H9 (cell line): Measurements from ENCODE around the gene GNL3. TPM values are rescaled to one million over a fixed set of nuclear protein-coding genes. Genes with fewer than 3 reads are reported as not detected.

Experiments used
- DNase-seq: peaks from one replicate; pipeline ENCODE4 v3.0.0-alpha.2; 2017
- H2AFZ ChIP-seq: one replicate; pipeline ENCODE4 v1.6.1; 2013; ENCODE audit warnings: mild to moderate bottlenecking, low read length, control low read depth, moderate library complexity
- H2AK5ac ChIP-seq: 2 replicates; pipeline ENCODE4 v1.6.1; 2013; ENCODE audit warnings: low read length, control low read depth, mixed read lengths; ENCODE audit not compliant: insufficient read length
- H2BK120ac ChIP-seq: one replicate; pipeline ENCODE4 v1.6.1; 2013; ENCODE audit warnings: low read depth, mild to moderate bottlenecking, low read length, control low read depth, inconsistent platforms; ENCODE audit not compliant: poor library complexity, severe bottlenecking
- H2BK12ac ChIP-seq: 2 replicates; pipeline ENCODE4 v1.6.1; 2013; ENCODE audit warnings: low read length, control low read depth, mixed read lengths, low read depth; ENCODE audit not compliant: insufficient read length
- H2BK15ac ChIP-seq: 2 replicates; pipeline ENCODE4 v1.6.1; 2013; ENCODE audit warnings: low read depth, low read length, control low read depth
- H2BK20ac ChIP-seq: one replicate; pipeline ENCODE4 v1.6.1; 2013; ENCODE audit warnings: low read depth, mild to moderate bottlenecking, low read length, control low read depth, inconsistent platforms; ENCODE audit not compliant: poor library complexity, severe bottlenecking
- H2BK5ac ChIP-seq: 2 replicates; pipeline ENCODE4 v1.6.1; 2013; ENCODE audit warnings: low read length, control low read depth, mixed read lengths; ENCODE audit not compliant: insufficient read length
- H3K14ac ChIP-seq: 2 replicates; pipeline ENCODE4 v1.6.1; 2013; ENCODE audit warnings: low read length, control low read depth; ENCODE audit not compliant: insufficient read depth
- H3K18ac ChIP-seq: 2 replicates; pipeline ENCODE4 v1.6.1; 2013; ENCODE audit warnings: low read depth, mild to moderate bottlenecking, mixed read lengths, low read length, control low read depth; ENCODE audit not compliant: insufficient read length
- H3K23ac ChIP-seq: 2 replicates; pipeline ENCODE4 v1.6.1; 2013; ENCODE audit warnings: low read length, control low read depth, mixed read lengths, low read depth; ENCODE audit not compliant: insufficient read length
- H3K23me2 ChIP-seq: 2 replicates; pipeline ENCODE4 v1.6.1; 2013; ENCODE audit warnings: low read depth, mild to moderate bottlenecking, mixed read lengths, low read length, control low read depth; ENCODE audit not compliant: insufficient read length, poor library complexity, severe bottlenecking
- H3K27ac ChIP-seq: 2 replicates; pipeline ENCODE4 v1.5.1; 2013; ENCODE audit warnings: low read length, control low read depth, mixed read lengths, low read depth; ENCODE audit not compliant: insufficient read length
- H3K27me3 ChIP-seq: 2 replicates; pipeline ENCODE4 v1.6.1; 2013; ENCODE audit warnings: low read length, control low read depth, inconsistent platforms; ENCODE audit not compliant: insufficient read depth
- H3K4ac ChIP-seq: 2 replicates; pipeline ENCODE4 v1.6.1; 2013; ENCODE audit warnings: low read depth, mild to moderate bottlenecking, control low read depth, inconsistent platforms, low read length, moderate library complexity
- H3K4me1 ChIP-seq: 2 replicates; pipeline ENCODE4 v1.6.1; 2013; ENCODE audit warnings: low read length, control low read depth, inconsistent platforms; ENCODE audit not compliant: insufficient read depth
- H3K4me2 ChIP-seq: 2 replicates; pipeline ENCODE4 v1.6.1; 2013; ENCODE audit warnings: low read length, control low read depth, mixed read lengths; ENCODE audit not compliant: insufficient read length, insufficient read depth
- H3K56ac ChIP-seq: 2 replicates; pipeline ENCODE4 v1.6.1; 2013; ENCODE audit warnings: low read depth, mild to moderate bottlenecking, mixed read lengths, low read length, control low read depth; ENCODE audit not compliant: insufficient read length
- H3K79me1 ChIP-seq: 2 replicates; pipeline ENCODE4 v1.6.1; 2013; ENCODE audit warnings: low read depth, mild to moderate bottlenecking, moderate library complexity, low read length, control low read depth, inconsistent platforms; ENCODE audit not compliant: insufficient read depth, poor library complexity, severe bottlenecking
- H3K79me2 ChIP-seq: 2 replicates; pipeline ENCODE4 v1.6.1; 2013; ENCODE audit warnings: low read length, control low read depth, inconsistent platforms; ENCODE audit not compliant: insufficient read depth
- H3K9ac ChIP-seq: 2 replicates; pipeline ENCODE4 v1.6.1; 2013; ENCODE audit warnings: low read length, control low read depth, mixed read lengths; ENCODE audit not compliant: insufficient read length; ENCODE audit errors: extremely low read depth
- H3K9me3 ChIP-seq: one replicate; pipeline ENCODE4 v1.6.1; 2013; ENCODE audit warnings: low read depth, low read length, inconsistent platforms; ENCODE audit not compliant: control insufficient read depth
- H3T11ph ChIP-seq: one replicate; pipeline ENCODE4 v1.6.1; 2013; ENCODE audit warnings: mild to moderate bottlenecking, low read length, control low read depth, inconsistent platforms
- H4K20me1 ChIP-seq: one replicate; pipeline ENCODE4 v1.6.1; 2013; ENCODE audit not compliant: control insufficient read depth, insufficient read length, insufficient read depth
- H4K5ac ChIP-seq: 2 replicates; pipeline ENCODE4 v1.6.1; 2013; ENCODE audit warnings: low read depth, mild to moderate bottlenecking, mixed read lengths, low read length, control low read depth; ENCODE audit not compliant: insufficient read length
- H4K8ac ChIP-seq: replicated peaks from 2 replicates; pipeline ENCODE4 v1.6.1; 2013; ENCODE audit warnings: low read length, control low read depth, mixed read lengths, low read depth; ENCODE audit not compliant: insufficient read length
- H4K91ac ChIP-seq: 2 replicates; pipeline ENCODE4 v1.6.1; 2013; ENCODE audit warnings: low read depth, mild to moderate bottlenecking, moderate library complexity, mixed read lengths, low read length, control low read depth; ENCODE audit not compliant: insufficient read length
- H3K27ac Mint-ChIP-seq, 3 experiments: 2 replicates in 2 of 3; 3 replicates in 1 of 3; pipeline ENCODE4 v1.8.0; 2020 to 2021; ENCODE audit warnings: mixed read lengths in 3 of 3, mild to moderate bottlenecking in 1 of 3, moderate library complexity in 1 of 3
- H3K27me3 Mint-ChIP-seq: 2 replicates; pipeline ENCODE4 v1.8.0; 2021; ENCODE audit warnings: low read depth, mild to moderate bottlenecking, moderate library complexity, mixed read lengths
- H3K36me3 Mint-ChIP-seq, 3 experiments: 2 replicates in 2 of 3; 3 replicates in 1 of 3; pipeline ENCODE4 v1.8.0; 2020 to 2021; ENCODE audit warnings: low read depth in 3 of 3, mixed read lengths in 3 of 3; ENCODE audit not compliant: insufficient read depth in 1 of 3
- H3K4me1 Mint-ChIP-seq, 2 experiments: 2 replicates each; pipeline ENCODE4 v1.8.0; 2020; ENCODE audit warnings: mixed read lengths in 2 of 2
- H3K4me3 Mint-ChIP-seq, 2 experiments: 2 replicates in 1 of 2; 3 replicates in 1 of 2; pipeline ENCODE4 v1.8.0; 2020 to 2021; ENCODE audit warnings: mild to moderate bottlenecking in 2 of 2, mixed read lengths in 2 of 2, moderate library complexity in 1 of 2
- H3K9me3 Mint-ChIP-seq, 2 experiments: 2 replicates in 1 of 2; 3 replicates in 1 of 2; pipeline ENCODE4 v1.8.0; 2020; ENCODE audit warnings: mild to moderate bottlenecking in 2 of 2, mixed read lengths in 2 of 2, moderate library complexity in 1 of 2
- WGBS: extraction: QIAGEN DNeasy Blood & Tissue Kit; methylation state at CpG from one replicate; pipeline ENCODE4 v1.1.7; 2013; ENCODE audit warnings: missing lambda C conversion rate, low lambda C conversion rate, mixed read lengths; ENCODE audit not compliant: insufficient read length; ENCODE audit errors: extremely low coverage; 5-methylcytosine and 5-hydroxymethylcytosine counted together
- long read RNA-seq: library from polyadenylated mRNA; unstranded; transcript quantifications from one replicate; pipeline ENCODE4 v2.0.0, GENCODE V29; 2020
- total RNA-seq: library from RNA; stranded (reverse); gene quantifications from 2 replicates; pipeline ENCODE4 v1.2.1, GENCODE V29; 2021
- TF ChIP-seq, protein P1 (sequence below): fragments of 200-600 bp; sonication (generic); conservative IDR thresholded peaks from 3 replicates; pipeline ENCODE4 v1.8.0; 2021; ENCODE audit warnings: antibody characterized with exemption, mild to moderate bottlenecking

The GNL3 gene, protein sequence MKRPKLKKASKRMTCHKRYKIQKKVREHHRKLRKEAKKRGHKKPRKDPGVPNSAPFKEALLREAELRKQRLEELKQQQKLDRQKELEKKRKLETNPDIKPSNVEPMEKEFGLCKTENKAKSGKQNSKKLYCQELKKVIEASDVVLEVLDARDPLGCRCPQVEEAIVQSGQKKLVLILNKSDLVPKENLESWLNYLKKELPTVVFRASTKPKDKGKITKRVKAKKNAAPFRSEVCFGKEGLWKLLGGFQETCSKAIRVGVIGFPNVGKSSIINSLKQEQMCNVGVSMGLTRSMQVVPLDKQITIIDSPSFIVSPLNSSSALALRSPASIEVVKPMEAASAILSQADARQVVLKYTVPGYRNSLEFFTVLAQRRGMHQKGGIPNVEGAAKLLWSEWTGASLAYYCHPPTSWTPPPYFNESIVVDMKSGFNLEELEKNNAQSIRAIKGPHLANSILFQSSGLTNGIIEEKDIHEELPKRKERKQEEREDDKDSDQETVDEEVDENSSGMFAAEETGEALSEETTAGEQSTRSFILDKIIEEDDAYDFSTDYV
- 245 and 250 TPM in 2 replicates for total RNA-seq
- long read RNA-seq, transcript GNL3-211 (14 exons, 2,118 nt): minor isoform, 22 of 1,968 reads
- long read RNA-seq, transcript GNL3-202 (15 exons, 2,040 nt): major isoform, 1,613 of 1,968 reads
- long read RNA-seq, transcript GNL3-201 (15 exons, 2,041 nt): minor isoform, 34 of 1,968 reads
- long read RNA-seq, partial matches to known transcripts: 107 of 1,968 reads
- long read RNA-seq, other reads (novel, unspliced or antisense): 191 of 1,968 reads

DNA sequence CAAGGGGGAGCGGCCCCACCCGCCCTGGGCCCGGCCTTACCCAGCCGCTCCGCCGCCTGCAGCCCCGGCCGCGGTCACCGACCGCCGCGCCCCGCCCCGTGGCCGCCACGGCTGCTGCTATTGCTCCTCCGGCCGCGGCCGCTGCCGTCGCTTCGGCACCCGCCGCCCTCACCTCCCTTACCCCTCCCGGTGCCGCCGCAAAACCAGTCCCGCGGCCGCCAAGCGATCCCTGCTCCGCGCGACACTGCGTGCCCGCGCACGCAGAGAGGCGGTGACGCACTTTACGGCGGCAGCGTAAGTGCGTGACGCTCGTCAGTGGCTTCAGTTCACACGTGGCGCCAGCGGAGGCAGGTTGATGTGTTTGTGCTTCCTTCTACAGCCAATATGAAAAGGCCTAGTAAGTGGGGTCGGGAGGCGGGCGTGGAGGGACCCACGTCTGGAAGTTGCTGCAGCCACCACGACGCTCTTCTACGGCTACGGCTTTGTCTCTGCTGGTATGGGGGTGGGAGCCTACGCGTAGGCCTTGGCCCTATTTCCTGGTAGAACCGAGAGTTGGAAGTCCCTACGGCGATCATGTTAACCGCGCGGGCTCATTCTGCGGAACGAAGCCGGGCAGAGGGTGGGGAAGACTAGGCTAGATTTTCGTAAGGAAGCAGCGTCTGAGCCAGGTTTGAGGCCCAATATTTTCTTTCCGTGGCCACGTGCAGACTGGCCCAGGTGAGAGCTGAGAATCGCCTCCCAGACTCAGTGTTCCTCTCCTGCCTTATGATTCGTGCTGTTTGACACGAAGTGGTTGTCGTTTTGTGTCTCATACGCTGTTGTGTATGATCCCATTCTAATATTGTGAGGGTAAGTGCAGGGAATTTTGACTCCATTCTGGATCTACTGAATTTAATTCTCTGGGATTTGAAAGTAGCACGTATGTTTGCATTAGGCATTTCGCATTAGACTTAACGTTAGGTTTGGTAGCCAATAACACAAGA, at the start of gene GNL3, which contains the start of gene PBRM1:
TSS of gene GNL3 (plus strand) at position 324 of the 983 bp plus-strand sequence. CDS start at position 385, 61 bp downstream.
TSS of gene PBRM1 (minus strand) at position 205 of the 983 bp plus-strand sequence.
- no peak within 1 kb of the TSS for H2AFZ ChIP-seq
- Mint-ChIP-seq H3K4me3 (peak within 1 kb of the TSS; percentile 99 to 100), H3K27me3 (peaks cover 3% of the 10 kb centered on the region; the same call in 1 of the 2 replicates), H3K4me1 (peaks cover 26 to 27% of the 10 kb centered on the region in 2 experiments), H3K9me3 (no peaks in the 10 kb centered on the region), H3K36me3 (peaks cover 51 to 58% (median 57%) of the 10 kb centered on the region in 3 experiments), H3K27ac (peak within 1 kb of the TSS; percentile 98 to 99 (median 98))
- DNase-seq: peak; percentile 92
- H3K56ac ChIP-seq: no peak within 1 kb of the TSS
- H2BK5ac ChIP-seq: no peak within 1 kb of the TSS
- no peak within 1 kb of the TSS for H2BK120ac ChIP-seq
- peak within 1 kb of the TSS; percentile 96; the same call in 1 of the 2 replicates for H3K14ac ChIP-seq
- H3K9ac ChIP-seq: peak within 1 kb of the TSS; percentile 98
- no peak within 1 kb of the TSS; the same call in 1 of the 2 replicates for H3K4ac ChIP-seq
- no peak within 1 kb of the TSS for H2AK5ac ChIP-seq
- no peaks in the 10 kb centered on the region for H3K27me3 ChIP-seq
- H4K8ac ChIP-seq: no peak within 1 kb of the TSS
- H2BK20ac ChIP-seq: no peak within 1 kb of the TSS
- no CpG with 5 or more reads among the region's 82 CpGs for WGBS
- peak within 1 kb of the TSS; percentile 77 for H4K5ac ChIP-seq
- peak within 1 kb of the TSS; percentile 29 for H3K27ac ChIP-seq
- H3K4me2 ChIP-seq: peak within 1 kb of the TSS; percentile 89
- no peak within 1 kb of the TSS for H3T11ph ChIP-seq
- no peaks in the 10 kb centered on the region for H3K9me3 ChIP-seq
- peaks cover 3% of the 10 kb centered on the region for H3K23me2 ChIP-seq
- H3K79me2 ChIP-seq: peaks cover 12% of the 10 kb centered on the region; the same call in 1 of the 2 replicates
- peak within 1 kb of the TSS; percentile 6 for H3K23ac ChIP-seq
- TF ChIP-seq, protein P1, sequence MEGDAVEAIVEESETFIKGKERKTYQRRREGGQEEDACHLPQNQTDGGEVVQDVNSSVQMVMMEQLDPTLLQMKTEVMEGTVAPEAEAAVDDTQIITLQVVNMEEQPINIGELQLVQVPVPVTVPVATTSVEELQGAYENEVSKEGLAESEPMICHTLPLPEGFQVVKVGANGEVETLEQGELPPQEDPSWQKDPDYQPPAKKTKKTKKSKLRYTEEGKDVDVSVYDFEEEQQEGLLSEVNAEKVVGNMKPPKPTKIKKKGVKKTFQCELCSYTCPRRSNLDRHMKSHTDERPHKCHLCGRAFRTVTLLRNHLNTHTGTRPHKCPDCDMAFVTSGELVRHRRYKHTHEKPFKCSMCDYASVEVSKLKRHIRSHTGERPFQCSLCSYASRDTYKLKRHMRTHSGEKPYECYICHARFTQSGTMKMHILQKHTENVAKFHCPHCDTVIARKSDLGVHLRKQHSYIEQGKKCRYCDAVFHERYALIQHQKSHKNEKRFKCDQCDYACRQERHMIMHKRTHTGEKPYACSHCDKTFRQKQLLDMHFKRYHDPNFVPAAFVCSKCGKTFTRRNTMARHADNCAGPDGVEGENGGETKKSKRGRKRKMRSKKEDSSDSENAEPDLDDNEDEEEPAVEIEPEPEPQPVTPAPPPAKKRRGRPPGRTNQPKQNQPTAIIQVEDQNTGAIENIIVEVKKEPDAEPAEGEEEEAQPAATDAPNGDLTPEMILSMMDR: no peak
- H3K4me1 ChIP-seq: no peaks in the 10 kb centered on the region
- peak within 1 kb of the TSS; percentile 63 for H3K18ac ChIP-seq
- peaks cover 16% of the 10 kb centered on the region for H3K79me1 ChIP-seq
- no peaks in the 10 kb centered on the region for H4K20me1 ChIP-seq
- H2BK15ac ChIP-seq: no peak within 1 kb of the TSS
- H4K91ac ChIP-seq: no peak within 1 kb of the TSS
- no peak within 1 kb of the TSS for H2BK12ac ChIP-seq
